HG03460 (cell line): Measurements from ENCODE around the gene FCHSD1.

ENCODE experiments used
- ATAC-seq: cut with Tn5 transposase; IDR thresholded peaks from one replicate; pipeline ENCODE4 v1.9.1; 2021; ENCODE audit not compliant: unreplicated experiment

Gene FCHSD1

DNA sequence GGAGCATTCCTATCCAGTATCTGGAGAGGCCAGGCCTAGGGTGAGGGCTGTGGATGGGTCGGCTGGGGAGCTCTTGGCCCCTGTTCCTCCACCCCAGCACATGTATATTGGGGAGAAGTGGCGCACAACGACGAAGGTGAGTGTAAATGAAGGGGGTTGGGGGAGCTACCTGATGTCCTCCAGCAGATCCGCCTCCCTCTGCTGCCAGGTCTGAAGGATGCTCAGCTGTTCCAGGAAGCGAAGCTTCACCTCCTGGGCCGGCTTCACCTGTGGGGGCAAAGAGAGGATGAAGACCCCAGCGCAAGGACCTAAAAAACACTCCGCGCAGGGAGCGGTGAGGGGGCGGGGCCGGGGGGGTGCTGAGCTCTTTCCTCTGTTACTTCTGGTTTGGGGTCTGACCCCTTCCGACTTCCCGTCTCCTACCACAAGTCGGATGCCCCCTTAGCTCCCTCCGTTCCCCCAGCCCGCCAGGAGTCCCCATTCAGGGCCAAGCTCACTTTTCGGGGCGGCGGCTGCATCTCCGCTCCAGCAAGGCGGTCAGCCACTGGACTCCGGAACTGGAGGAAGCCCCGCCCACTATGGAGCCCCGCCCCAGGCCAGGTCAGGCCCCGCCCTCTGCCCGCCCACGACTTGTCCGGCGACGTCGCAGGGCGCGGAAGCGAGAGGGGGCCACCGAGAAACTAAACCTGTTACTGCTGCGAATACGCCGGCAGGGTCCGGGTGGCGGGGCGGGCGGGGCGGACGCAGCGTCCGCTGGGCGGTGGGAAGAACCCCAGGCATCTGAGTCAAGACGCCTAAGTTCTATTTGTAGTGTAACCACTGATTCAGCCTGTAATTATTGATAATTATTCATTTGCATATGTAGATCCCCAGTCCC is at the start of gene FCHSD1:
Gene FCHSD1, minus strand, starts transcription at position 568 of the 877 bp plus-strand sequence. Its CDS starts 50 bp downstream, at position 518.
- ATAC-seq = peak; percentile 97

DNA sequence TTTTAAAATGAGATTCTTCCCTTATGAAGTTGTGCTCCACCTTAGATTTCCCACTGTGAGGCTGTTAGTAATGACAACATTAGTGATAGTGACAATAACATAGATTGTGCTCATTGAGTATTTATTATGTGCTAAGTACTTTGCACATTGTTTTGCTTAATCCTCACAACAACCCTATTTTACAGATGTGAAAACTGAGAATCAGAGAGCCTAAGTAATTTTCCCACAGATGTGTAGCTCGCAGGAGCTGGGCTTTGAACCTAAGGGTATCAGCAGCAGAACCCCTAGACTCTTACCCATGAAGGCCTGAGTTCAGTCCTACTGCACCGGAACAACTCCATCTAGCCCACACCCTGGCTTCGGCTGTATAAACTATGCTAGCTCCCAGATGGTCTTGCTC is 46.4 kb upstream of the FCHSD1 start:
- ATAC-seq = no peak

DNA sequence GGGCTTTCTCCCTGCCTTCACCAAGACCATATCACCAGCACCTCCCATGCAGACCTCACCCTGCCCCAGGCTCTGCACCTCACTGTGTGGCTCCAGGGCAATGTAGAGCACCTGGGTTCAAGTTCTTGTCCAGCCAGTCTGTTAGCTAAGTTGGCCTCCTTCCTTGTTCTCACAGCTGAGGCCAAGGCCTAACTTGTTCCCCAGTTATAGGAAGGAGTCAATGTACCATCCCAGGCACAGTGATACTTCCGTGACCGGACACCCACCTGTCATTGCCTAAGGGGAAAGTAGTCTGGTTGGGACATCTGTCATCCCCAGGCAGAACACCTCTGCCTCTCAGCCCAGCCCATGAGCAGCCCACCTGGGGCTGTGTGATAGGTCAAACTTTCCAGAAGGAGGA is 45.2 kb upstream of the FCHSD1 start:
- no peak for ATAC-seq

DNA sequence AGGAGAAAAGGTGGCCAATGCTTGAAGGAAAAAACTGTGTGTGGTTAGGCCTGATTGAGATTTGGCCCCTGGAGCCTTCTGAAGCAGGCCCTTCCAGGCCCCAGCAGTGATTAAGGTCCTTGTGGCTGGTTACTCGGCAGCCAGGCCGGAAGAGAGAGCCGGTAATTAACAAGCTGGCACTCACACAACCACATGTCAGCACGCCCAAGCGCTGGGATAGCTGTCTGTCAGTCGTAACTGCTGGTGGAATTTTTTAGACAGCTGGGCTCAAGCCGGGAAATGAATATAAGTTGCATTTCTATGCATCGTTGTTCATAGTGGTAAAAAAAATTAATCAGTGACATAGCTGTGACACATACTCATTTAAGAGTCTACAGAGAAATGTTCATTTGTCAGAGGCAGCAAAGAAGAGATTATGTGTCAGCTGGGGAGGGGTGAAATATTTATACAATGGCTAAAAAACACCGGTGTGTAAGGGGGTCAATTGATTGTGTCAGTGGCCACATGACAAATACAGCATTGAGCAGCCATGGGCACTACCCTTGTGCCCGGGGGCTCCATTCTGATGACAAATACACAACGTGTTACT is 44.5 kb upstream of the FCHSD1 start:
- no peak for ATAC-seq

DNA sequence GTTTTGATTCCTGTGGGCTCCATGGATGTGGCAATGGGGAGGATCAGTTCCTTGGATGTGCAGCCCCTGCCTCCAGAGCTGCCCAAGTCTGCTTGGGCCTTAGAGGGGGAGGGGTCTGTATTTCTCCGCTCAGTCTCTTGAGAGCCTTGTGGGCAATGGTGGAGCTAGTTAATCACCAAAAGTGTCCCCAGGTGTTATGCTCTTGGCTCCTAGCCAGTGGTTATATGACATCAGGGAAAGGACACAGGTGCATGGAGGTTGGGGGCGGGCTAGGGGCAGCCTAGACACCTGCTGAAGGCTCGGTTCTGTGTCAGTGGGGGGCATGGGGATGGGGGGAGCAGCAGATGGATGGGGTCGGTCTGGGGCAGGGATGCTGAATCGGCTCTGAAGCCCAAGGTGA is 43.3 kb upstream of the FCHSD1 start:
- no peak for ATAC-seq

DNA sequence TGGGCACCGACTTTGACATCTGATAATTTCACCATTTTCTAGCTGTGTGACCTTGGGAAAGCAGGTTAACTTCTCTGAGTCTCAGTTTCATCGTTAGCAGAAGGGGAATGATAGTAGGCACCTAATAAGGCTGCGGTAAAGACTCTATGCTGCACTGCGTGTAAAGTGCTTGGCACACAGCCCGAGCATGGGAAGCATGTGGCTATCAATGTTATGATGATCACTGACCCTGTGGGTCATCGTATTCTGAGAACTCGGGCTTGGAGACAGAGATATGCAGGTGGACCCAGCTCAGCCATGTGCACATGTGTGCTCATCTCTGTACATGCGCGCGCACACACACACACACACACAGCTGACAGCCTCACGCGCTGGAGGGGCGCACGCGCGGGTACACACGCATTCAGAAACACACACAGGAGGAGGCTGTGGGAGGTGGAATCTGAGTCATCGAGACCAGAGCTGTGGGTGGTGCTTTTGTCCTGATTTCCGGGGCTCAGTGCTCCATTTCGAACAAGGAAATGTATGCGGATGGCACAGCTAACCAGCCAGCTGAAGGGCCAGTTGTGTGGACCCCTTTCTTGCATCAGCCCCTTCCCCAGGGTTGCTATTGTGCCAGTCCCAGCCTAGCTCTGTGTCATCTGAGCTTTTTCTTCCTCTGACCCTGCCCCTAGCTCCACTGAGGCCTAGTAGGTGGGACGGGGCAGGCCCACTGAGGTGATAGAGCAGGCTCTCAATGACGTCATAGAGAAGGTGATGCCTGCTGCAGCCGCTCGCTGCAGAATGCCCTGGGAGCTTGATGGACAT is 41.9 kb upstream of the FCHSD1 start:
- ATAC-seq = no peak

DNA sequence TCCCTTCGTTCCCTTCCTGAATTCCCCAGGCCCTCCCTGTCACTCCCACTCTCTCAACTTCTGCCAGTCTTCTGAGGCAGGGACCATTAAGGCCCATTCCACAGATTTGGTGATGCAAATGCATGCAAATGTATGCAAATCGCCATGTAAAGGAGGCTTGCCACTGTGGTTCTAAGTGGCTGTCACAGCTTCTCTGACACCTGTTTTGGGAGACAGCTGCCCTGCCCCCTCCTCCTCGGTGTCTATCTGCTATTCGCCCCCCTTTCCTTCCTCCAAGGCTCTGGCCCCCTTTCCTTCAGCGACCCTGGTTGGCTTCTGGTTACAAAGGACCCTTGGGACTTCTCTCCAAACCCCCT is 41.3 kb upstream of the FCHSD1 start:
- ATAC-seq = no peak

DNA sequence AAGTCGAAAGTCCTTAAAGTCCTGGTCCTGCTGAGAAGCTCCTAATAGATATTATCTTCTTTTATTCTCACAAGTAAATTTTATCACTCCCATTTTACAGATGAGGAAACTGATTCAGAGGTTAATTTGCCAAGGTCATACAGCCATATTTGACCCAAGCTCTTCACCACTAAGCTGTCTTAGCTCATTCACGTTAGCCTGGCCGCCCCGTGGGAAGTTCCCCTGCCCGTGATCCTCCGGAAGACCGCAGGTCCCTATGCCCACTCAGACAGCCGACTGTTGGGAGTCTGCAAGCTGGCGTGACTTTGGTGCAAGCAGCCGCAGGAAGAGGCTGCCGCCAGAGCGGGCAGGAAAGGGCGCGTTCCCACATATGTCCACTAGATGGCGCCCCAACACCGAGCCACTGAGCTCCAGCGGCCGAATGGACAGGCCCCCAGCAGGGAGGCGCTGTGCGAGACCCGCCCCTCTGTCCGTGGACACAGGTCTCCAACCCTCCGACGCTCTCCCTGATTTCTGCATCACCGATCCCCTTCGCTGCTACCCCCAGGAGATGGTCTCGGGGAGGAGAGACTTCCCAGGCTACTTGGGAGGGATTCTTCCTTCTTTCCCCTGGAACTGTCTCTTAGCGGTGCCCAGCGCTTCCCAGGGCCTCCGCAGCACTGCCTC is 40.8 kb upstream of the FCHSD1 start:
- no peak for ATAC-seq

DNA sequence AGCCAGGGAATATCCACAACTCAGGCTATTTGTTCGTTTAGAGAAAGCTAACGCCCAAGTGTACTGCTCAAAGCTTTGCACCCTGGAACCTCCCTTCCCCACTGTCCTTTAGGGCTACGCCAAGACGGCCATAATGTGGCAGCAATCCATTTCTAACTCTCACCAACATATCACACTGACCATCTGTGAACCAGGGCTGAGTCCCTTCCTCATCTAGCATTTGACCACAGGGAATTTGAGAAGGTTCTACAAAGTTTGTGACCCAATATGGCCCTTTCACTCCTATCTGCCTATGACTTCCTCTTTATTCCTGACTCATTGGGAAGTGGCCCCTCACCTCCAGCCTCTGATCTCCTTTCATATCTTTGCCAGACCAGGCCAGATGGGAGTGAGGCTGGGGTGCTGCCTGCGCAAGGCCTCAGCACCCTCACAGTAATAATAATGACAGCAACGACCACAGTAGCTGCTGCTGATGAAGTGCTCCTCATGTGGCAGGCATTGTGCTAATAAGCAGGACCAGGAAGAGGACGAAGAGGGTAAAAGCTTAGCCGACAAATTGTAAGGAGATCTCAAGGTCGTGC is 40.2 kb upstream of the FCHSD1 start:
- no peak for ATAC-seq

DNA sequence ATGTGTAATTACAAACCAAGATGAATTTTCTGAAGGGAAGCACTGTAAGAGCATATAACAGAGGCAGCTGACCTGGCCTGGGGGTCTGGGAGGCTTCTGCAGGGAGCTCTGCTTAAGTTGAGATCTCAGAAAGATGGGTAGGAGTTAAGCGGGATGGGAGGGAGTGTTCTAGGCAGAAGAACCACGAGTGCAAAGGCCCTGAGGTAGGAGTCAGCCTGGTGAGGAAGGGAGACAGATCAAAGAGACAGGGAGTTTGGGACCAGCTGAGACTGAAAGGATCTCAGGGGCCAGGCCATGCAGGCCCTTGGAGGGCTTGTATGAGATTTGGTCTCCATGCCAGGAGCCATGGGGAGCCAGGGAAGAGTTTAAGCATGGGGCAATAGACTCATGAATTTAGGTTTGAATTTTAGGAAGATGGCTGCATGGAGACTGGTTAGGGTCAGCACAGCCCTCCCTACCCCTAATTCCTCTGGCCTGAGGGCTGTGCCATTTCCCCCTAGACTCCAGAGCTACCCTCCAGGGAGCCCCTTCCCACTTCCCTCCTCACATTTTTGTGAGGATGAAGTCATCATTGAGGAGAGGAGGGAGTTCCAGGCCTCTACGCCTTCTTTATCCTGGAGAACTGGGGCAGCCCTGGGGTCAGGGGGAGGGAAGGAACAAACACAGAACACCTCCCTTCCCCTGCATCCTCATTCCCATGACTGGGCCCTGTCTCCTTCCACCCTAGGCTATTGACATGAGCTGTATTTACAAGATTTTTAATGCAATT is 35.6 kb upstream of the FCHSD1 start:
- no peak for ATAC-seq

DNA sequence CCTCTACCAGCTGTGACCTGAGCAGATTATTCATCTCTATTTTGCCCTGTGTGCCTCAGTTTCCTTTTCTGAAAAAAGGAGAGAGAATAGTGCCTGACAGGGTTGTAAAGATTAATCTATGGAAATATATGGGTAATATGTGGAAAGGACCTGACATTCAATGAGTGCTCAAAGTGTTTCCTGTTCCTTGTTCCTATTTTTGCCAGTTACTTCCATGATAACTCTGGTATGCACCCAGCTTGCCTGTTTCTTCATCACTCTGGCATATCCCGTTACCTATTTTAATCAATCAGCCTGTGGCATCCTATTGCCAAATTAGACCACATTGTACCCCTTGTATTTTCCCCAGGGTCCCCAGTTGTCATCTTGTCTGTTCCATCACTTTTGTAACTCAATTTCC is 34.4 kb upstream of the FCHSD1 start:
- no peak for ATAC-seq

DNA sequence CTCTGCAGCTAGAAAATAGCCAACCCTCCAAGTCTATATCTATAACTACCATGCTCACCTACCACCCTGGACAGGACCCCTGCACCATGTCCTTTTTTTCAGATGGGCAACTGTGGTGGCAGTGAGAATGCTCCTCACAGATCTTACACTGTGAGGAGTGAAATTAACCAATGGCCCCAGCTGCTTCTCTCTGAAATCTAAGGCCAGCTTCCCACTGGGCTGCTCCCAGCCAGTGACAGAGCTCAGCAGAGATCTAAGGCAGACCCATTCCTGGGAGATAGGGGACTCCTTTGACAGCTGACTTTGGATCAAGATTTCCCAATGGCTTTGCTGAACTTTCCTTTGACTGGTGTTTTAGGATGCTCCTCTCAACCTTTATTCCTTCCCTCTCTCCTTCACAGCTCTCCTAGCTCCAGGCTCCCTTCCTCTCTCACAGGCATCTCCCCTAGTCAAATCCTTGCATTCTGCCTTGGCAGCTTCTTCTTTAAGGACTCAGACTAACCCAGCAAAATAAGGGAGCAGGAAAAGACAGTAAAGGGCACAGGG is 32.5 kb upstream of the FCHSD1 start:
- no peak for ATAC-seq

DNA sequence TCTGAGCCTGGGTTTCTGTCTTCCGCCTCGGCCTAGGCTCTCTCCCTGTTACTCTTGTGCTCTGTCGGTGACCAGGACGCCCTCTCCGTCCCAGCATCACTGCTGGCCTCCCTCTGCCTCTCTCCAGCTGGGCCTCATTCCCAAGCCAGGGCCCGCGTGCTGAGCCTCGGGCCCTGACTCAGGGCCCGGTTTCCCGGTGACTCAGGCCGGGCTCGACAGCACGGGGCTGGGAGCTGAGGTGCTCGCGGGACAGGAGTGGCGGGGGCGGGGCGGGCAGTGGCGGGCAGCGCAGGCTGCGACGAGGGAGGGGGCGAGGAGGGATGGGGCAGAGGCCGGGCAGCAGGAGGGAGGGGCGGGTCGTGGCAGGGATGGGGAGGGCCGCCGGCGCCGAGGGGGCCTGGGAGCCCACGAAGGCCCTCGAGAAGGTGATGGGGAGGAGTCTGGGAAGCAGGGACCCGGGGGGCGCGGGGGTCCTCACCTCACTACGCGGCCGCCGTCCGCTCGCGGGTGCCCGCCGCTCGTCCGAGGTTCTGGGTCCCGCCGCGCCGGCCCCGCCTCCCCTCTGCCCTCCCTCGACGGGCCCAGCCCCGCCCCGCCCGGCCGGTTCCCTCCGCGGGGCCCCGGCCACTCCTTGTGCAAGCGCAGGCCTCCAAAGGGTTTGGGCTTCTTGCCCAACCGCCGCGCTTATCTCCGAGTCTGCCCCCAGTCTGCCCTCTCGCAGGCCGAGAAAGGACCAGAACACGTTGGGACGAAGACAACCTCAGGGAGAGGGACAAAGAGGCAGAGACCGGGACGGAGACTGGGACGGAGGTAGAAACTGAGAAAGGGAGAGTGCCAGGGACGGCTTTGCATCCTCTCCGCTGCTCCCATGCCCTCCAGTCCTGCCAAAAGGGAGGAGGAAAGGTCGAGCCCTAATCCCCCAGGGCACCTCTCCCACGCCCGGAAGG is 30.8 kb upstream of the FCHSD1 start, which contains the start of gene ARAP3:
Gene ARAP3, minus strand, starts transcription at position 536 of the 947 bp plus-strand sequence. CDS start 1,744 bp downstream, outside the sequence.
- ATAC-seq = no peak

DNA sequence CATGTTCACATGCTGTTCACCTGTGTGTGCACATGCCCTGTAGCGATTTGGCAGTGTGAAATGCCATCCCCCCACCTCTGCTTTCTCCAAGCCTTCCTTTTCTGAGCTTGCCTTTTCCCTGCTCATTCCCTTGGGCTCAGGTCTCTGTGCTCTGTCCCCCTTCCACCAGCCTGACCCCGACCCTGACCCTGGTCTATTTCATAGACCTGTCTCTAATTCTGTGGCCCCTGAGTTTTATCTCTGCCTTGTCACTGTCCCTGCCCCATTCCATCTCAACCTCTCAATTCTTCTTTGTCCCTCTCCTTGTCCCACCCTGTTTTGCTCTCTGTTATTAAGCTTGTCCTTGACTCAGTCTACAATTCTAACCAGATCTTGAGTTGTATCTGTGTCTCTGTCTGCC is 30.1 kb upstream of the FCHSD1 start:
- no peak for ATAC-seq

DNA sequence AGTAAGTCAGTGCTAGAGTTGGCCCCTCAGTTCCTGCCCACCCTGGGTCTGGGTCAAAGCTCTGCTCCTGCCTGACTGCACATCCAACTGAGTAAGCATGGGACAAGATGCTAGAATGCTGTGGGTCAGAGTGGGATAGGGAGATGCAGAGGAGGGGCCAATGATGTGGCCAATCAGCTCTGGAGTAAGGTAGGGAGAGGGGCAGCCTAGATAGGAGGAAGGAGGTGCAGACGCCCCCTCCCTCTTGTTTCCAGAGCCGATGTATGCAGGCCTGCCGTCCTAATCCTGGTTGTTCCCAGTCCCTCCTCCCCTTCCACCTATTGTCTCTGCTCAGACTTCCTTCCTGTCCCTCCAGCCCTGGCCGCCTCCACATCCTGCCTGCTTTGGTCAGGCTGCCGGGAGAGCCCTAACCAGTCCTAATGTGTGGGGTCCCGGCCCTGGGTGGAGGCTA is 29.6 kb upstream of the FCHSD1 start:
- ATAC-seq = no peak

DNA sequence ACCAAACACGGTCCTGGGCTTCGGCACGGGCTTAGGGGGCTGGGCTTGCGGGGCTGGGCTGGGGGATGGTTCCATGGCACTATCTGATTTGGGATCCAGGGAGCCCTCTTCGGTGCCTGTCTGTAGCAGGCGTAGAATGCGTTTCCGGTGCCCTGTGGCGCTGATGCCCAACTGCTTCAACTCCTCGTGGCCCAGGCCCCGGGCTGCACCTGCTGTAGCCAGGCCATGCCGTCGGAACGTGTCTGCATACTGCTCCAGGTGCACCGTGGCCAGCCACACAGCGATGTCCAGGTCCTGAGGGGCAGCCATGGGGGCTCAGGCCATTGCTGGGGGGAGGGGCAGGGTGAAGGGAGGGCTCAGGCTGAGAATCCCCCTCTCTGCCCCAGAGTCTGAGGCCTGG is 29.0 kb upstream of the FCHSD1 start:
- no peak for ATAC-seq

DNA sequence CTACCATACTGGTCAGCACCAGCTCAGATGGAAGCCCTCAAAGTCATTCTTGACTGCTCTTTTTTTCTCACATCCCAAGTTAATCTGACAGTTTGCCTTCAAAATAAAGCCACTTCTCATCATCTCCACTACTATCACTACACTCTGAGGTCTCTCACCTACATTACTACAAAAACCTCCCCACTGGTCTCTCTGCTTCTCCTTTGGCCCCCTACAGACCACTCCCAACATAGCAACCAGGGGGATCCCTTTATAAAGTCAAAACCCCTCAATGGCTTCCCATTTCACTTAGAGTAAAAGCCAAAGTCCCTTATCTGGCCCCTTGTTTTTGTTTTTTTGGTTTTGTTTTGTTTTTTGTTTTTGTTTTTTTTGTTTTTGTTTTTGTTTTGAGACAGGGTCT is 26.2 kb upstream of the FCHSD1 start:
- ATAC-seq = no peak

DNA sequence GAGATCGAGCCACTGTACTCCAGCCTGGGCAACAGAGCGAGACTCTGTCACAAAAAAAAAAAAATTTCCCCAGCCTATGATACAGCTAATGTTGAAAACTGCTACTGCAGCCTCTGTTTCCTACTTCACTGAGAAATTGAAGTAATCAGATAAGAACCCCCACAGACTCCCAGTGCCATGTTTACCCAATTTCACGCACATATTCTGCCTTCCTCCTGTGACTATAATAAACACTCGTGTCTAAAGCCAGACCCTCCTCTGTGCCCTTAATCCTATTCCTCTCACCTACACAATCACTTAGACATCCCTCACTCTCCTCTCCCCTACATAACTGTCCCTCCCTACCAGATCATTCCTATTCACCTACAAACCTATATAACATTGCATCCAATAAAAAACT is 24.5 kb upstream of the FCHSD1 start:
- ATAC-seq = no peak

DNA sequence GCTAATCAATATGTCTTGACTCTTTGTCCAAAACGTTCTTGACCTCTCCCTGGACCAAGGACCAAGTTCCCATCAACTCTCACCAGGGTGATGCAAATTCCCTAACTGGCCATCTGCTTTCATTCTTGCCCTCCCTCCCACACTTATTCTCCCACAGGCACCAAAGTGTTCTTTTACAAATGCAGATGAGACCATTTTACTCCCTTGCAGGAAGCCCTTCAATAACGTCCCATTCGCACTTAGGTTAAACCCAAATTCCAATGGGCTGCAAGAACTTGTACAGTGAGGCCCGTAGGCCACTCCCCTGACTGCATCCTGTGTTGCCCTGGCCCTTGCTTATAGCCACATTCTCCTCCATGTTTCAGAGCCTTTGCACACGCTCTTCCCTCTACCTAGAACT is 23.5 kb upstream of the FCHSD1 start:
- no peak for ATAC-seq
